Measurements from ENCODE around the gene STXBP3.

STXBP3 gene

GRCh38 chr1:108808438-108808837 is 62.0 kb downstream of the STXBP3 start:
- DNase-seq, result no peak

- no peak for DNase-seq
Measured at GRCh38 chr1:108811611-108812010, 65.1 kb downstream of the STXBP3 start.

- no peak for DNase-seq
Measured at GRCh38 chr1:108813326-108813725, 66.9 kb downstream of the STXBP3 start.

GRCh38 chr1:108814343-108815125 is 68.1 kb downstream of the STXBP3 start:
- DNase-seq, result no peak

- DNase-seq, result no peak
Measured at GRCh38 chr1:108815566-108815965, 69.1 kb downstream of the STXBP3 start.

- peak; percentile 13 for DNase-seq
Measured at GRCh38 chr1:108816049-108816893, 69.8 kb downstream of the STXBP3 start.

- no peak for DNase-seq
Measured at GRCh38 chr1:108817016-108817415, 70.5 kb downstream of the STXBP3 start.

GRCh38 chr1:108817811-108818210 is 71.3 kb downstream of the STXBP3 start:
- no peak for DNase-seq

GRCh38 chr1:108819878-108820277 is 73.4 kb downstream of the STXBP3 start:
- DNase-seq, result no peak

GRCh38 chr1:108823632-108824031 is 77.2 kb downstream of the STXBP3 start:
- DNase-seq, result no peak

GRCh38 chr1:108824051-108824450 is 77.6 kb downstream of the STXBP3 start:
- DNase-seq, result no peak

GRCh38 chr1:108826081-108826635 is 79.7 kb downstream of the STXBP3 start:
- no peak for DNase-seq

- DNase-seq, result peak; percentile 65
Measured at GRCh38 chr1:108828074-108828961, 81.8 kb downstream of the STXBP3 start.

- no peak for DNase-seq
Measured at GRCh38 chr1:108829498-108829916, 83.0 kb downstream of the STXBP3 start.

GRCh38 chr1:108830119-108831008 is 83.9 kb downstream of the STXBP3 start:
- no peak for DNase-seq

GRCh38 chr1:108831225-108831624 is 84.8 kb downstream of the STXBP3 start:
- DNase-seq, result no peak

- no peak for DNase-seq
Measured at GRCh38 chr1:108832929-108833328, 86.5 kb downstream of the STXBP3 start.

GRCh38 chr1:108841703-108842102 is 95.2 kb downstream of the STXBP3 start:
- no peak for DNase-seq

GRCh38 chr1:108842525-108843181 is 96.2 kb downstream of the STXBP3 start:
- no peak for DNase-seq

- no peak for DNase-seq
Measured at GRCh38 chr1:108843390-108844137, 97.1 kb downstream of the STXBP3 start.
